ENCODE results near the gene EMC8.
"Not testable (repeated sequence)": the region's sequence is repeated elsewhere in the genome, so short reads cannot be mapped to it uniquely, and the experiment has no call there.

Gene EMC8

GRCh38 chr16:85799497-85800320, at the start of gene EMC8, which contains the start of gene COX4I1:
Gene EMC8, minus strand, starts transcription at chr16:85799544. Its CDS starts 249 bp downstream, at chr16:85799295.
Gene COX4I1, plus strand, starts transcription at chr16:85799695. Its CDS starts 1,511 bp downstream, at chr16:85801206.
- peak; percentile 95 for DNase-seq

DNA sequence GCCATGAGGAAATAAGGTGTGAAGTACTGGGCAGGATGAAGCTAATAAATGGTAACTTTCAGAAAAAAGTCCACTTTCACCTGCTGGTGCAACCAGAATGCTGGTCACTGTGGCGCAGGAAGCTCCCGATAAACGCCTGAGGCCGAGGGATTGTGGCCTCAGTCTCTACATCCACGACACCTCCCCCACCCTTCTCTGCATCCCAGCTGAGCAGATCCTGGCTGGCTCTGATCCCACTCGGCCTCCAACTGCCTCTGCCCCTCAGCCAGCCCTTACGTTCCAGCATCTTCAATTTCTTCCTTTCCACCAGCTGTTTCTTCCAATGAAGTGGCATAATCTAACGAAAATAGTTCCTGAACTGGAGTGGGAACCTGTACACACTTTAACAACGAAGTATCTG, 49.6 kb upstream of the EMC8 start:
- DNase-seq, result no peak

GRCh38 chr16:85847681-85848601, 48.6 kb upstream of the EMC8 start:
- no peak for DNase-seq

- no peak for DNase-seq
Observed at GRCh38 chr16:85847036-85847435, 47.7 kb upstream of the EMC8 start.

- no peak for DNase-seq
Observed at GRCh38 chr16:85846461-85846860, 47.1 kb upstream of the EMC8 start.

DNA sequence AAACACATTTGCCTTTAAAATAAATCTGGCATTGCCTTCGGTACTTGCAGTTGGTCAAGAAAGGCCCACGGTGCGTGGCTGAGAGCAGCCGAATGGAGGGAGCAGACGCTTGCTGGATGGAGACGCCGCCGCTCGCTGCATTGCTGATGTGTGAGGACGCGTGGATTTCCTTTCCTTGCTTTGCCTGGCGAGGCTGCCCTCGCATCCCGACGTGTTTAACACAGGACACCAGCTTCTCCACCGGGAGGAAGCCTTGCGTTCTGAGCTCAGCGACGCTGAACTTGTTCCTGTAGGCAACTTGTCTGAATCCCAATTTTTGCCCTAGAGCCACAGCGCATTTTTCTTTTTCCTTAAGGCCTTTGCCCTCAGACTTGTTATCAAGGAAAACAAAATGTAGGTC, 45.9 kb upstream of the EMC8 start:
- DNase-seq, result no peak

GRCh38 chr16:85844786-85845185, 45.4 kb upstream of the EMC8 start:
- DNase-seq, result no peak

DNA sequence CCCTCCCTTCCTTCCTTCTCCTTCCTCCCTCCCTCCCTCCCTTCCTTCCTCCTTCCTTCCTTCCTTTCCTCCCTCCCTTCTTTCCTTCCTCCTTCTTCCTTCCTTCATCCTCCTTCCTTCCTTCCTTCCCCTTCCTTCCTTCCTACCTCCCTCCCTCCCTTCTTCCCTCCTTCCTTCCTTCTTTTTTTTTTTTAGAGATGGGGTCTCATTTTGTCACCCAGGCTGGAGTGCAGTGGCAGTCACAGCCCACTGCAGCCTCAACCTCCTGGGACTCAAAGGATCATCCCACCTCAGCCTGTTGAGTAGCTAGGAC, 44.8 kb upstream of the EMC8 start:
- DNase-seq, result no peak

- no peak for DNase-seq
Observed at GRCh38 chr16:85843471-85844168, 44.3 kb upstream of the EMC8 start.

- no peak for DNase-seq
Observed at GRCh38 chr16:85842848-85843247, 43.5 kb upstream of the EMC8 start.

DNA sequence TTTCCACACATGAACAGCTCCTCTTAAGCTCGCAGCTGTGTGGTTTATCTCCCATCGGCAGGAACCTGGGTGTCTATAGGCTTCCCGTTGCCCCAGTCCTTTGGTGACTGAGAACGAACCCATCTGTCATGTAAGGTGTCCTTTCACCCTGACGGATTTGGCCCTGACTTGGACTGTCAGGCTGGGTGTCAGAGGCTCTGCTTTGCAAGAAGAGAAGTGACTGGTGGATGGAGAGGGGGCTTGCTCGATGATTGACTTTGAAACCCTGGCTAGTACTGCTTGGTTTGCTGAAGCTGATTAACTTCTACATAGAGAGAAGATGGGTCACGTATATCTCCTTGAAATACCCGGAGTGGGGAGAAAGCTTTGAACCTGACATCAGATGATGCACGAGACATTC, 43.1 kb upstream of the EMC8 start:
- no peak for DNase-seq

GRCh38 chr16:85840801-85841200, 41.5 kb upstream of the EMC8 start:
- DNase-seq, result no peak

- no peak for DNase-seq
Observed at GRCh38 chr16:85840395-85840794, 41.1 kb upstream of the EMC8 start.

DNA sequence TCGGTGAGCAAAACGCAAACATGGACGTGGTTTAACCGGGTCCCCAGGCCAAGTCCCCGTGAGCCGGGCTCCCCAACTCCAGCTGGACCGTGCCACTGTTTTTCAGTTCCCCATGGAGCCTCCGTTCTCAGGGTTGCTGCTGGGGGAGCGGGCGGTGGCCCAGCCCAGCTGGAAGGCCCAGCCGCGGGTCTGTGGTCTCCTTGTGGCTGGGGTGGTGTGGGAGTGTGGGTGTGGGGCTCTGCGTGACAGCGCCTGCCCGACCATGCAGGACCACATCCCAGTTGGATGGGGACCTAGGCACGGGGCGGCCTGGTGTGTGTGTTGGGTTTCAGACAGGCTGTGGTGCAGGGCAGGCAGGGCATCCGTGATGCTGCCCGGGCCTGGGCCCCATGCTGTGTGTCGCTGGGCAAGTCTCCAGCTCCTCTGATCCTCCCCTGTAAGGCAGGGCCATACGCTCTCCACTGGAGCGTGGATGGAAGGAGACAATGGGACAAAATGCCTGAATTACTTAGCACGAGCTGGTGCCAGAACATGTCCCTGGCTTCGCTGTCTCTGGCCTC, 40.4 kb upstream of the EMC8 start:
- no peak for DNase-seq

- no peak for DNase-seq
Observed at GRCh38 chr16:85838876-85839585, 39.7 kb upstream of the EMC8 start.

DNA sequence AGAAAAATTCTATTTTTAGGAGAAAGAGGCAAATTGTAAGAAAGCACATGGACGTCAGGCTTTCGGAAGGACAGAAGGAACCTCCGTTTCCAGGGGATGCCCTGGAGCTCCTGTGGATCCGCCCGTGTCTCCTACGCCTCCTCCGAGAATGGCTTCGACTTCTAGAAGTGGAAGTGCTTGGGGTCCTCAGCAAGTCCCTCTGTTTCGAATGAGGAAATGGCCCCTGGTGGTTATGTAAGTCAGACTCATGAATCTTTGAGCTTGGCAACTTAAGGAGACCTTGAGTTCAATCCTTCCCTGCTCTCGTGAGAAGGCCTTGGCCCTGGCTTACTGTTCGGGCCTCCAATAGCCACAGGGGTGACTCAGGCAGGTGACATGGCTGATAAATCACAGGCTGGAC, 39.0 kb upstream of the EMC8 start:
- no peak for DNase-seq

DNA sequence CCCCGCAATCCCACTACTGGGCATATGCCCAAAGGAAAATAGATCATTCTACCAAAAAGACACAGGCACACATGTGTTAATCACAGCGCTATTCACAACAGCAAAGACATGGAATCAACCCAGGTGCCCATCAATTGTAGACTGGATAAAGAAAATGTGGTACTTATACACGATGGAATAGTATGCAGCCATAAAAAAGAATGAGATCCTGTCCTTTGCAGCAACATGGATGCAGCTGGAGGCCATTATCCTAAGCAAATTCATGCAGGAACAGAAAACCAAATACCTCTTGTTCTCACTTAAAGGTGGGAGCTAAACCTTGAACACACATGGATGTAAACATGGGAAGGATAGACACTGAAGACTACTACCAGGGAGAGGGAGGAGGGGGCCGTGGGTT, 38.3 kb upstream of the EMC8 start:
- DNase-seq, result not testable (repeated sequence)

GRCh38 chr16:85836706-85837582, 37.6 kb upstream of the EMC8 start:
- DNase-seq, result no peak

GRCh38 chr16:85835956-85836705, 36.8 kb upstream of the EMC8 start:
- no peak for DNase-seq

- DNase-seq, result no peak
Observed at GRCh38 chr16:85835227-85835751, 35.9 kb upstream of the EMC8 start.
